Measurements from ENCODE around the gene SPOCD1.
"Not testable (repeated sequence)": the region's sequence is repeated elsewhere in the genome, so short reads cannot be mapped to it uniquely, and the experiment has no call there.

The SPOCD1 gene

DNA sequence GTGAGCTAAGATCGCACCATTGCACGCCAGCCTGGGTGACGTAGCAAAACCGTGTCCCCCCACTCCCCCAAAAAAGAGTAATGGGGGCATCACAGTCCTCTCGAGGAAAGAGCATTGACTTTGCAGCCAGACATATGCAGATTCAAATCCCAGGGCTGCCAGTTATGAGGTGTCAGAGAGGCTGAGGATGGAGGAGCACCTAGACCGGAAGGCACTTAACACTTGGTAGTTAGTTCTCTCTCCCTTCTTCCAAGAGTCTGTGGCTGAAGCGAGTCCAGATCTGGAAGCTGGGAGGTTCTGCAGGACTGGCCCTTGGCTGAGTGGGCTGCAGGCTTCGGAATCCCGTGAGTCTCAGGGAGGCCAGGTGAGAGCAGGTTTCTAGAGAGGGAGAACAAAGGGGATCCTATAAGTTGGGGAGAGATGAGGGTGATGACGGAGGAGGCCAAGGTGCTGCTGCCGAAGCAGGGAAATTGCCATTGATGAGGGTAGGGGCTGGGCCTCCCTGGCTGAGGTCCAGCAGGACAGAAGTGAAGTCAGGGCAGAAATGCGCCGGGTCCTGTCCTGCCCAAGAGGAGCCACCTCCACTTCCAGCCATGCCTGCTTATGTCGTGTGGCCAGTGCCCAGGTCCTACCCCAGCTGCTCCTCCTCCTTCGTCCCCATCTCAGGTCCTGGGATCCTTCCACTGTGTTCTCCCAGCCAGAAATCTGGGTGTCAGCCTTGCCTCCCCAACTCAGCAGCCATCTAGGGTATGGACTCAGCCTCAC is 13.3 kb upstream of the SPOCD1 start:
- no peak for DNase-seq (ENCODE audit: low read depth)

DNA sequence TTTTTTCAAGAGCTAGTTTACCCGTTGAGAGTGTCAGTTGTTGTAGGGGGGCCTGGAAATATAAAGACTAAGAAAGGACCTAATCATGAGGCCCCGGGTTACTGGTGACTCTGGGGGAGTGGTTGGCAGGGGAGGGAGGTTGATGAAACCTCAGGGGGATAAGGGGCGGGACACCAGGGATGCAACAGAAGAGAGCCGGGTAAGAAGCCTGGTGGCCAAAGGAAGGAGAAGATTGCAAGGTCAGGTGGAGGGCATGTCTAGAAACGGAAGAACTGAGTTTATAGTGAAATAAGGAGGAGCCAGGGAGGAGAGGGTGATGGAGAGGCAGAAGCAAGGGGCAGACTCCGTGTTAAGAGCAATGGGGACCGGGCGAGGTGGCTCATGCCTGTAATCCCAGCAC is 12.5 kb upstream of the SPOCD1 start:
- no peak for DNase-seq (ENCODE audit: low read depth)

- no peak for DNase-seq (ENCODE audit: low read depth)
These were observed 8.0 kb upstream of the SPOCD1 start for GRCh38 chr1:31823780-31824179.

DNA sequence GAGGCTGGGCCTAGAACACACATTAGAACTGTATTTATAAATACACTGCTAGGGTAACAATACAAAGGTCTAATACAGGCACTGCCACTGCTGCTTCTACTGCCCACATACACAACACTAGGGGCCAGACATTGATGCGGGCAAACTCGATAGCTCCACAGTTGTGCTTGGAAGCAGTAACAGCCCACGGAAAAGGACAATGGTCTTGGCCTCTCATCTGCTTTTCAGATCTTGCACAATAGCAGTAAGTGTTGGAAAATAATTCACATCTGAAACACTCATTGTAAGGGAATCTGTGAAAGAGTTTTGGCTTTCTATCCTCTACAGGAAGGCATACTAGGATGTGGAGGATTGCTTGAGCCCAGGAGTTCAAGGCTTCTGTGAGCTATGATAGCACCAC is 6.9 kb upstream of the SPOCD1 start:
- no peak for DNase-seq (ENCODE audit: low read depth)

GRCh38 chr1:31820196-31820595 is 4.4 kb upstream of the SPOCD1 start:
- not testable (repeated sequence) for DNase-seq (ENCODE audit: low read depth)

DNA sequence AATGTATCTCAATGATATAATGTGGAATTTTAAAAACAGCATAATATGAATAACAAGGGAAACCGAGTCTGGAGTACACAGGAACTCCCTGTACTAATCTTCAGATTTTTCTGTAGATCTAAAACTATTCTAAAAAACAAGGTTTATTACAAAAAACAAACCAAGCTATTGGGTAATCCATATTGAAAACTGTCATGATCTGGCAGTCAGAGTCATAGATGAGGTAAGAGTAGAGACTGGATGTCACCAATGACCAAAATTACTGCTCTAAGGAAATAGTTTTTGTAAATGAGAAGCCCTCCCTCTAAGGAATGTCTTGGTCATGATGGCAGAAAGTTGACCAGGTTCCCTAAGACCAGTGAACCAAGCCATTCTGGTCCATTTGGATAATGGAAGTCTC is 2.4 kb upstream of the SPOCD1 start:
- DNase-seq (ENCODE audit: low read depth): no peak

DNA sequence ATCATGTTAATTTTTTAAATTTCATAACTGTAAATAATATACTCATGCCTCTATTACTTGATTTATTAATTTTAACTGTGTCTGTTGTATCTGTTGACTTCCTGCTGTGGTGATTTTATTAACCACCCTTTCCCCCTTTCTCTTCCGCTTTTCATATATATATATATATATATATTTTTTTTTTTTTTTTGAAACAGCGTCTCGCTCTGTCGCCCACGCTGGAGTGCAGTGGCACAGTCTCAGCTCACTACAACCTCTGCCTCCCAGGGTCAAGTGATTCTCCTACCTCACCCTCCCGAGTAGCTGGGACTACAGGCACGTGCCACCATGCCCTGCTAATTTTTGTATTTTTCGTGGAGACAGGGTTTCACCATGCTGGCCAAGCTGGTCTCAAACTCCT is 1.1 kb upstream of the SPOCD1 start:
- not testable (repeated sequence) for DNase-seq (ENCODE audit: low read depth)

- not testable (repeated sequence) for DNase-seq (ENCODE audit: low read depth)
These were observed 679 bp upstream of the SPOCD1 start for GRCh38 chr1:31816501-31816900.

GRCh38 chr1:31815307-31815645 is 546 bp downstream of the SPOCD1 start:
- no peak for DNase-seq (ENCODE audit: low read depth)

- DNase-seq (ENCODE audit: low read depth): no peak
These were observed 1.1 kb downstream of the SPOCD1 start for GRCh38 chr1:31814631-31815306.

DNA sequence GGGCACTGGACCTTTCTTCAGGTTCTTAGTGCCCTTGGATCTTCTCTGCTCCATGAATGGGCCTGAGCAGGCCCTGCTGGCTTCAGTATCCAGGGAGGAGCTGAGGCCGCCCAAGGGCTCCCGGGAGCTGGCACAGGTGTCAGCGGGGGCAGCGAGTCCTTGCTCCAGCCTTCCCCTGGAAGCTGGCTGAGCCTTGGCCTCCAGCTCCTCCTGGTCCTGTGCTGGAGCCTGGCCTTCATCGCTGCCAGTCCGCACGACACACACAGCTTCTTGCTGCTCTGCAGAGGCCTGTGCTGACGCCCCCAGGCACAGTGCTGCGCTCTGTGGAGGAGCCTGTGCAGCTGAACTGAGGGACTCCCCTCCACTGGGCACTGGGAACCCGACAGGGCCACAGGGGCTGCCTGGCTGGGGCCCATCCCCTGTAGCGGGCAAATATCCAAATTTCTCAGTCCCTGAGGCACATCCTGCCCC is 1.7 kb downstream of the SPOCD1 start:
- DNase-seq (ENCODE audit: low read depth): no peak

- DNase-seq (ENCODE audit: low read depth): no peak
These were observed 3.5 kb downstream of the SPOCD1 start for GRCh38 chr1:31812158-31812829.

DNA sequence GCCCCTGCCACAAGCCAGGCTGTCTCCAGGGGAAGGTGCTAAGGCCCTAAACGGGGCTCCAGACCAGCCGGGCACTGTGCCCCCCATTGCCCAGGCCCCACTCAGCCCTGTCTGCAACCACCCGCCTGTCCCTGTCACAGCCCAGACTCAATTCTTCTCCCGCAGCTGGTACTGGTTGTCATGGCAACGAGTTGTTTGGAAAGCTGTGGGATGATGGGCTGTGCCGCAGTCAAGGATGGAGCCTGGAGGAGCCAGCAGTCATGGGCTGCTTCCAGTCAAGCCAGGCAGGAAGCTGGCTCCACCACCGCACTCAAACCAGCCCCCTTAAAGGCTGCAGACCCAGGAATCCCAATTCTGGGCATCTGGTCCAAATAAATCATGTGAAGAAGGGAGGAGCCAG is 4.2 kb downstream of the SPOCD1 start:
- no peak for DNase-seq (ENCODE audit: low read depth)

DNA sequence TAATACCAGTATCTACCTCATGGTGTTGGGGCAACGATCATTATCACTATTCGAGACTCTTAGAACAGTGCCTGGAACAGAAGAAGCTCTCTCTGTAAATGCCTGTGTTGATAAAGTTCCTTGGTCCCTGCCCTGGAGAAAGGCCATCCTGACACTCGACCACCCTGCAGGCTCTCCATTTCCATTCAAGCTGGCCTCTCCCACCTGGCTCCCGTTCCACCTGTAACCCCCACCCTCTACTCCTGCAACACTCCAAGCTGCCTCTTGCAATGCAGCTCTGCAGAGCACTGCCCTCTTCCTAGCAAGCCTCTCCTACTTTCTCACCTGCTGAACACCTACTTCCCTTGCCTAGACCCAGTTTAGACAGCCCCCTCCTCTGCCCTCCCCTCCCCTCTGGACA is 6.1 kb downstream of the SPOCD1 start:
- no peak for DNase-seq (ENCODE audit: low read depth)

- no peak for DNase-seq (ENCODE audit: low read depth)
These were observed 8.4 kb downstream of the SPOCD1 start for GRCh38 chr1:31807273-31808048.

GRCh38 chr1:31805318-31805717 is 10.5 kb downstream of the SPOCD1 start:
- DNase-seq (ENCODE audit: low read depth): no peak

GRCh38 chr1:31804098-31804497 is 11.7 kb downstream of the SPOCD1 start:
- no peak for DNase-seq (ENCODE audit: low read depth)

GRCh38 chr1:31803610-31804009 is 12.2 kb downstream of the SPOCD1 start:
- no peak for DNase-seq (ENCODE audit: low read depth)

- DNase-seq (ENCODE audit: low read depth): no peak
These were observed 13.4 kb downstream of the SPOCD1 start for GRCh38 chr1:31802190-31803150.

DNA sequence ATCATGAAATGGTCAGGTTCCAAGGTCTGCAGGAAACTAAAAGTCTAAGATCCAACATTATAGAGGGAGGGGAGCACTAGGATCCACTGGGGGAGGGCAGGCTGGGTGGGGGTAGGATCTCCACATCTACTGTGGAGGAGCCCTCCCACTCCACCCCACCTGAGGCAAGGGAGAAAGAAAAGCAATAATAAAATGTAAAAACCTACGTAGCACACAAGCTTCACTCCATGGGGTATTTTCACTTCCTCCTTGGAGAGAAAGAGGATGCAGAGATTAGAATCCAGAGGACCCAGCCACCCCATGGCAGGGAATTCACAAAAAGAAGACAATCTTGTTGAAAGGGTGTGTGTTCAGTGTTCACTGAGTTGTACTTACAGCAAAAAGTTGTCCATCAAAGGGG is 14.4 kb downstream of the SPOCD1 start:
- no peak for DNase-seq (ENCODE audit: low read depth)

GRCh38 chr1:31800674-31800967 is 15.2 kb downstream of the SPOCD1 start:
- DNase-seq (ENCODE audit: low read depth): no peak
